K562 (cell line): Measurements from ENCODE around the gene ZYG11A. TPM values are rescaled to one million over a fixed set of nuclear protein-coding genes. Genes with fewer than 3 reads are reported as not detected.

ENCODE experiments used
- ATAC-seq: fragments of 200-7000 bp; cut with Tn5 transposase; 3 replicates; pipeline ENCODE4 v1.9.1; 2020; ENCODE audit warnings: moderate library complexity
- BruUV-seq: library from RNA; stranded (reverse); fragments of 400-500 nt; replicated peaks from 2 replicates; lab custom pipeline; 2021; lab: Mats Ljungman, UMichigan
- CTCF ChIA-PET: fragments of 300-600 bp; formaldehyde crosslinking; extraction: SDS; loops from one replicate; lab custom pipeline; 2021; ENCODE audit warnings: low intra/inter-chr PET ratio; lab: Yijun Ruan, JAX
- POLR2A ChIA-PET: fragments of 300-600, 350-650 bp; sonication (Branson Sonifier 250); formaldehyde crosslinking; extraction: SDS; loops from one replicate; lab custom pipeline; 2021; ENCODE audit warnings: antibody characterized with exemption, inconsistent platforms; lab: Yijun Ruan, JAX
- DNase-seq, 4 experiments: peaks; one replicate each; pipeline versions ENCODE4 v3.0.0 to v3.0.0-alpha.2; 2011 to 2018; ENCODE audit warnings: low spot score in 3 of 4, mixed read lengths in 3 of 4; ENCODE audit errors: extremely low read depth in 1 of 4
- FAIRE-seq: peaks from 2 replicates; lab custom pipeline; 2011; peaks lifted over from hg19 to GRCh38; lab: Jason Lieb, UNC
- H2AFZ ChIP-seq: 2 replicates; pipeline ENCODE4 v1.6.0; 2011; ENCODE audit warnings: low read depth, low read length, control low read depth, inconsistent platforms
- H3K27ac ChIP-seq: fragments of 200-600 bp; 3 replicates; pipeline ENCODE4 v1.8.0; 2011; ENCODE audit warnings: low read depth, mild to moderate bottlenecking, control low read depth, inconsistent platforms, low read length, moderate library complexity, mixed read lengths; ENCODE audit errors: extremely low read depth
- H3K27me3 ChIP-seq, 2 experiments: fragments of 300-600 bp in 1 of 2; 2 replicates in 1 of 2; 3 replicates in 1 of 2; pipeline versions ENCODE4 v1.6.0 to v1.8.0; 2011; ENCODE audit warnings: inconsistent platforms in 2 of 2, low read length in 2 of 2, mild to moderate bottlenecking in 1 of 2, mixed read lengths in 1 of 2, moderate library complexity in 1 of 2; ENCODE audit not compliant: control insufficient read depth in 2 of 2, insufficient read depth in 2 of 2
- H3K36me3 ChIP-seq: fragments of 300-600 bp; 3 replicates; pipeline ENCODE4 v1.8.0; 2011; ENCODE audit warnings: mild to moderate bottlenecking, low read length, inconsistent platforms; ENCODE audit not compliant: control insufficient read depth, insufficient read depth
- H3K4me1 ChIP-seq, 2 experiments: fragments of 200-600 bp in 1 of 2; replicated peaks in 1 of 2; 2 replicates in 1 of 2; 3 replicates in 1 of 2; pipeline versions ENCODE4 v1.5.1 to v1.8.0; 2011; ENCODE audit warnings: inconsistent platforms in 2 of 2, low read length in 2 of 2, mild to moderate bottlenecking in 1 of 2, mixed read lengths in 1 of 2, moderate library complexity in 1 of 2; ENCODE audit not compliant: control insufficient read depth in 2 of 2, insufficient read depth in 2 of 2
- H3K4me2 ChIP-seq: 2 replicates; pipeline ENCODE4 v1.6.1; 2011; ENCODE audit warnings: low read length, control low read depth, inconsistent platforms, mixed read lengths; ENCODE audit not compliant: insufficient read depth
- H3K4me3 ChIP-seq: fragments of 200-600 bp; sonication (generic), shearing (Covaris generic); 2 replicates; pipeline ENCODE4 v1.5.1; 2016; ENCODE audit warnings: control low read depth, inconsistent platforms
- H3K79me2 ChIP-seq: fragments of 200-600 bp; 3 replicates; pipeline ENCODE4 v1.8.0; 2011; ENCODE audit warnings: low read length, inconsistent platforms; ENCODE audit not compliant: control insufficient read depth, insufficient read depth
- H3K9ac ChIP-seq, 2 experiments: 2 replicates each; pipeline versions ENCODE4 v1.6.0 to v1.6.1; 2011; ENCODE audit warnings: low read depth in 2 of 2, low read length in 2 of 2, control low read depth in 1 of 2, inconsistent platforms in 1 of 2, mild to moderate bottlenecking in 1 of 2, mixed read lengths in 1 of 2; ENCODE audit not compliant: insufficient read depth in 1 of 2
- H3K9me1 ChIP-seq: one replicate; pipeline ENCODE4 v1.6.0; 2011; ENCODE audit warnings: inconsistent platforms, mild to moderate bottlenecking, low read length, moderate library complexity; ENCODE audit not compliant: control insufficient read depth, insufficient read depth
- H3K9me3 ChIP-seq: replicated peaks from 2 replicates; pipeline ENCODE4 v1.5.1; 2011; ENCODE audit warnings: low read depth, low read length, inconsistent platforms; ENCODE audit not compliant: control insufficient read depth, insufficient read depth
- H4K20me1 ChIP-seq: replicated peaks from 2 replicates; pipeline ENCODE4 v1.6.1; 2011; ENCODE audit warnings: low read length, inconsistent platforms, mixed read lengths; ENCODE audit not compliant: control insufficient read depth, insufficient read depth
- CEBPG ChIP-seq, 3 experiments: fragments of 200-800 bp in 1 of 3; sonication (Bioruptor generic) in 1 of 3; sonication (generic) in 1 of 3; formaldehyde crosslinking in 1 of 3; IDR thresholded peaks in 2 of 3; conservative IDR thresholded peaks in 1 of 3; 2 replicates each; pipeline versions ENCODE4 v1.6.1 to v1.8.0; 2016 to 2022; ENCODE audit warnings: missing compliant biosample characterization in 2 of 3, missing genetic modification characterization in 2 of 3, mild to moderate bottlenecking in 1 of 3, missing genetic modification reagents in 1 of 3
- DLX4 ChIP-seq: fragments of 250-450 bp; sonication (Bioruptor Pico); IDR thresholded peaks from 2 replicates; pipeline ENCODE4 v1.6.1; 2021; ENCODE audit warnings: mild to moderate bottlenecking
- EP400 ChIP-seq: fragments of 450-650 bp; IDR thresholded peaks from 2 replicates; pipeline ENCODE4 v1.6.1; 2017; ENCODE audit warnings: antibody characterized with exemption, mild to moderate bottlenecking, moderate library complexity
- ETV1 ChIP-seq: fragments of 450-650 bp; conservative IDR thresholded peaks from 2 replicates; pipeline ENCODE4 v1.6.1; 2016; ENCODE audit warnings: missing genetic modification characterization, control low read depth, low read depth, missing compliant biosample characterization
- FUS ChIP-seq: fragments of 200-400 bp; formaldehyde crosslinking; optimal IDR thresholded peaks from 2 replicates; pipeline ENCODE3; 2017; ENCODE audit warnings: low read depth, low read length
- ILF3 ChIP-seq: fragments of 450-650 bp; IDR thresholded peaks from 2 replicates; pipeline ENCODE4 v1.6.1; 2018; ENCODE audit warnings: antibody characterized with exemption, mild to moderate bottlenecking, moderate library complexity, borderline replicate concordance
- MAFG ChIP-seq: fragments of 450-650 bp; conservative IDR thresholded peaks from 2 replicates; pipeline ENCODE4 v1.6.1; 2016; ENCODE audit warnings: missing genetic modification characterization, missing compliant biosample characterization
- MCM3 ChIP-seq: fragments of 450-650 bp; IDR thresholded peaks from 2 replicates; pipeline ENCODE4 v1.6.1; 2016
- NCOA6 ChIP-seq: fragments of 450-650 bp; IDR thresholded peaks from 2 replicates; pipeline ENCODE4 v1.6.1; 2017; ENCODE audit warnings: mild to moderate bottlenecking
- NFATC3 ChIP-seq: fragments of 450-650 bp; IDR thresholded peaks from 2 replicates; pipeline ENCODE4 v1.6.1; 2017; ENCODE audit warnings: mild to moderate bottlenecking
- POLR2B ChIP-seq: fragments of 450-650 bp; IDR thresholded peaks from 2 replicates; pipeline ENCODE4 v1.6.1; 2018; ENCODE audit warnings: low read depth; ENCODE audit not compliant: partially characterized antibody
- POLR3A ChIP-seq: IDR thresholded peaks from 2 replicates; pipeline ENCODE4 v1.6.1; 2011; ENCODE audit warnings: borderline replicate concordance, mild to moderate bottlenecking, moderate library complexity; ENCODE audit not compliant: insufficient read length, insufficient read depth; ENCODE audit errors: extremely low read depth
- RB1 ChIP-seq: fragments of 450-650 bp; IDR thresholded peaks from 2 replicates; pipeline ENCODE4 v1.6.1; 2017; ENCODE audit warnings: low read depth, mild to moderate bottlenecking
- TEAD4 ChIP-seq, 2 experiments: sonication (generic) in 1 of 2; formaldehyde crosslinking in 1 of 2; IDR thresholded peaks; 2 replicates each; pipeline versions ENCODE4 v1.6.1 to v1.8.0; 2012 to 2022; ENCODE audit warnings: borderline replicate concordance in 1 of 2, inconsistent platforms in 1 of 2, low read length in 1 of 2, mild to moderate bottlenecking in 1 of 2, missing genetic modification reagents in 1 of 2
- ZKSCAN3 ChIP-seq: fragments of 250-450 bp; sonication (Bioruptor Pico); IDR thresholded peaks from 2 replicates; pipeline ENCODE4 v1.4.0; 2020
- ZNF311 ChIP-seq: fragments of 250-450 bp; sonication (Bioruptor Pico); IDR thresholded peaks from 2 replicates; pipeline ENCODE4 v1.4.0; 2020; ENCODE audit warnings: mild to moderate bottlenecking, moderate library complexity
- ZNF583 ChIP-seq: fragments of 250-450 bp; sonication (Bioruptor Pico); IDR thresholded peaks from 2 replicates; pipeline ENCODE4 v1.4.0; 2020
- ZNF695 ChIP-seq: fragments of 450-650 bp; formaldehyde crosslinking; IDR thresholded peaks from 2 replicates; pipeline ENCODE4 v1.4.0; 2020; ENCODE audit warnings: mild to moderate bottlenecking, moderate library complexity
- WGBS: fragments of 100-300 bp; shearing (Covaris generic); methylation state at CpG from one replicate; pipeline ENCODE4 v1.1.6; 2016; ENCODE audit warnings: low coverage, mixed read lengths; ENCODE audit not compliant: insufficient coverage; ENCODE audit errors: missing lambda C conversion rate; 5-methylcytosine and 5-hydroxymethylcytosine counted together
- in situ Hi-C: fragments of 300-500 bp; cut with MboI; formaldehyde crosslinking; loops from 4 replicates; pipeline ENCODE4 v1.15.0; 2018; ENCODE audit warnings: inconsistent platforms, mixed read lengths
- intact Hi-C: fragments of 100-400 bp; cut with micrococcal nuclease; formaldehyde crosslinking; loops from 2 replicates; pipeline ENCODE4 v1.14.2; 2022
- polyA plus RNA-seq, 8 experiments: library from polyadenylated mRNA; depleted of rRNA in 4 of 8; stranded (reverse) in 5 of 8; unstranded in 3 of 8; fragments of >200 nt; fragmentation: Nextera tagmentation in 2 of 8; fragmentation: Illumina TruSeq in 1 of 8; extraction: Ambion mirVana in 2 of 8; extraction: Trizol in 1 of 8; gene quantifications; 2 replicates each; pipeline versions ENCODE4 v1.2.1 to v1.2.3, GENCODE V29; 2011 to 2014; ENCODE audit warnings: inconsistent platforms in 1 of 8, missing spikeins in 1 of 8
- total RNA-seq, 7 experiments: library from RNA; depleted of rRNA in 6 of 7; stranded (reverse); fragments of >200 nt in 6 of 7; fragmentation: Illumina TruSeq in 2 of 7; extraction: Trizol in 2 of 7; gene quantifications; 2 replicates each; pipeline versions ENCODE4 v1.2.1 to v1.2.3, GENCODE V29; 2011 to 2021; ENCODE audit warnings: low replicate concordance in 1 of 7

Gene ZYG11A
- total and polyA plus RNA-seq, 9 of the 15 experiments (the other 6 are each of a cell fraction or from before 2014, with no cell fraction given) = 4.5 to 21.9 (median 14.0) TPM

GRCh38 chr1:52880206-52880605 lies 37.6 kb downstream of the ZYG11A start:
- Histone ChIP-seq H3K9me1 (no peaks in the 10 kb centered on the region), H4K20me1 (no peaks in the 10 kb centered on the region), H3K9ac (no peak overlapping the region), H3K27me3 (no peaks in the 10 kb centered on the region; a peak in 1 of 5 replicates), H3K4me1 (no peaks in the 10 kb centered on the region), H3K4me3 (no peak overlapping the region), H3K4me2 (no peak overlapping the region), H3K9me3 (no peaks in the 10 kb centered on the region)
- no TSS peak for BruUV-seq
- FAIRE-seq (no peak), ATAC-seq (no peak)
- POLR2A ChIA-PET = interaction anchor here (1.1 kb wide), 1 partner anchor 13 kb away, joined by 3 read pairs; no protein-coding TSS in a partner anchor
- TF ChIP-seq RB1 (no peak), MCM3 (no peak), POLR2B (no peak), ILF3 (no peak), ZKSCAN3 (CRISPR knock-in tag) (no peak), NFATC3 (no peak), ZNF695 (CRISPR knock-in tag) (no peak), ZNF583 (CRISPR knock-in tag) (no peak), NCOA6 (no peak), FUS (no peak), ZNF311 (no peak), TEAD4 (IDR thresholded peaks at IDR 0.05; ENCODE audit: low read length) (no peak), TEAD4 (CRISPR knock-in tag; IDR thresholded peaks at IDR 0.05; ENCODE audit: borderline replicate concordance) (no peak), CEBPG (CRISPR knock-in tag; IDR thresholded peaks at IDR 0.05) (no peak), CEBPG (tag; conservative IDR thresholded peaks at IDR 0.05 in 1 of 2, IDR thresholded peaks at IDR 0.05 in 1 of 2) (no peak), EP400 (no peak), DLX4 (CRISPR knock-in tag) (no peak), MAFG (no peak), POLR3A (no peak), ETV1 (tag) (no peak)
- TF ChIP-seq, all 486 proteins: peak for 0
- CTCF ChIA-PET = no interaction called here
- intact Hi-C loops = no loop called here
- 100% methylated on average over 2 of the region's 2 CpGs for WGBS
- Histone ChIP-seq H3K36me3 (peaks cover 79% of the 10 kb centered on the region), H3K79me2 (no peaks in the 10 kb centered on the region), H2AFZ (no peak overlapping the region), H3K27ac (no peak overlapping the region)
- no peak for DNase-seq
- in situ Hi-C loops = no loop called here
